CD14-positive monocyte (primary cell): ENCODE data around the gene PSD4. TPM values are rescaled to one million over a fixed set of nuclear protein-coding genes. Genes with fewer than 3 reads are reported as not detected.

Experiments used
- DNase-seq, 3 donors: peaks; one replicate each; pipeline ENCODE4 v3.0.0-alpha.2; 2011 to 2022
- H2AFZ ChIP-seq: 2 replicates; pipeline ENCODE4 v1.6.0; 2012; ENCODE audit warnings: mild to moderate bottlenecking, low read depth, low read length, inconsistent platforms; ENCODE audit not compliant: insufficient read depth, poor library complexity, severe bottlenecking
- H3K27ac ChIP-seq, 2 donors: 1 replicate in 1 of 2; 2 replicates in 1 of 2; pipeline ENCODE4 v1.5.1; 2012 to 2013; ENCODE audit warnings: low read length in 2 of 2, control low read depth in 1 of 2, inconsistent platforms in 1 of 2, low read depth in 1 of 2, mild to moderate bottlenecking in 1 of 2
- H3K27me3 ChIP-seq, 2 donors: one replicate each; pipeline versions ENCODE4 v1.6.0 to v1.6.1; 2011 to 2013; ENCODE audit warnings: low read length in 2 of 2; ENCODE audit not compliant: control insufficient read depth in 2 of 2, insufficient read depth in 2 of 2
- H3K36me3 ChIP-seq, 2 donors: replicated peaks in 1 of 2; 1 replicate in 1 of 2; 2 replicates in 1 of 2; pipeline versions ENCODE4 v1.5.1 to v1.6.1; 2012 to 2013; ENCODE audit warnings: low read length in 2 of 2, control low read depth in 1 of 2, inconsistent platforms in 1 of 2, mild to moderate bottlenecking in 1 of 2; ENCODE audit not compliant: insufficient read depth in 2 of 2, control insufficient read depth in 1 of 2
- H3K4me1 ChIP-seq, 2 donors: 1 replicate in 1 of 2; 2 replicates in 1 of 2; pipeline versions ENCODE4 v1.5.1 to v1.6.1; 2012 to 2013; ENCODE audit warnings: low read length in 2 of 2, control low read depth in 1 of 2, inconsistent platforms in 1 of 2, mild to moderate bottlenecking in 1 of 2, moderate library complexity in 1 of 2; ENCODE audit not compliant: insufficient read depth in 2 of 2, control insufficient read depth in 1 of 2
- H3K4me2 ChIP-seq: replicated peaks from 2 replicates; pipeline ENCODE3; 2012; ENCODE audit warnings: low read length, moderate library complexity, mild to moderate bottlenecking; ENCODE audit not compliant: poor library complexity, severe bottlenecking; ENCODE audit errors: extremely low read depth
- H3K4me3 ChIP-seq, 3 experiments: fragments of 200-600 bp in 1 of 3; sonication (generic) in 1 of 3; replicated peaks in 1 of 3; 1 replicate in 2 of 3; 2 replicates in 1 of 3; pipeline ENCODE4 v1.5.1; 2011 to 2013; ENCODE audit warnings: low read length in 3 of 3, mild to moderate bottlenecking in 3 of 3, control low read depth in 2 of 3, low read depth in 2 of 3, inconsistent platforms in 1 of 3, moderate library complexity in 1 of 3
- H3K79me2 ChIP-seq: 2 replicates; pipeline ENCODE4 v1.6.0; 2012; ENCODE audit warnings: mild to moderate bottlenecking, control low read depth, inconsistent platforms, low read length, moderate library complexity; ENCODE audit not compliant: insufficient read depth
- H3K9ac ChIP-seq: 2 replicates; pipeline ENCODE4 v1.6.0; 2017; ENCODE audit warnings: low read length, mild to moderate bottlenecking; ENCODE audit not compliant: insufficient read depth, poor library complexity, severe bottlenecking
- H3K9me3 ChIP-seq, 2 donors: replicated peaks in 1 of 2; 1 replicate in 1 of 2; 2 replicates in 1 of 2; pipeline versions ENCODE4 v1.5.1 to v1.6.1; 2012 to 2013; ENCODE audit warnings: low read length in 2 of 2, control low read depth in 1 of 2; ENCODE audit not compliant: control insufficient read depth in 1 of 2, insufficient read depth in 1 of 2
- H4K20me1 ChIP-seq: 2 replicates; pipeline ENCODE4 v1.6.0; 2012; ENCODE audit warnings: mild to moderate bottlenecking, low read length, control low read depth, moderate library complexity; ENCODE audit not compliant: insufficient read depth
- H3K27ac Mint-ChIP-seq, 7 donors: one replicate each; pipeline ENCODE4 v1.8.0; 2020; ENCODE audit warnings: mild to moderate bottlenecking in 7 of 7, mixed read lengths in 7 of 7, moderate library complexity in 6 of 7, inconsistent platforms in 2 of 7
- H3K27me3 Mint-ChIP-seq, 3 donors: one replicate each; pipeline ENCODE4 v1.8.0; 2021 to 2022; ENCODE audit warnings: low read depth in 3 of 3, mild to moderate bottlenecking in 3 of 3, mixed read lengths in 3 of 3, moderate library complexity in 3 of 3, inconsistent platforms in 1 of 3
- H3K36me3 Mint-ChIP-seq, 2 donors: one replicate each; pipeline ENCODE4 v1.8.0; 2020; ENCODE audit warnings: mixed read lengths in 2 of 2, inconsistent platforms in 1 of 2, mild to moderate bottlenecking in 1 of 2
- H3K4me1 Mint-ChIP-seq: one replicate; pipeline ENCODE4 v1.8.0; 2020; ENCODE audit warnings: mild to moderate bottlenecking, mixed read lengths
- H3K4me3 Mint-ChIP-seq, 2 donors: one replicate each; pipeline ENCODE4 v1.8.0; 2020; ENCODE audit warnings: mild to moderate bottlenecking in 2 of 2, mixed read lengths in 2 of 2, moderate library complexity in 1 of 2
- H3K9me3 Mint-ChIP-seq, 7 donors: one replicate each; pipeline ENCODE4 v1.8.0; 2020 to 2022; ENCODE audit warnings: mixed read lengths in 7 of 7, mild to moderate bottlenecking in 6 of 7, moderate library complexity in 6 of 7, inconsistent platforms in 2 of 7
- WGBS: methylation state at CpG from one replicate; pipeline ENCODE4 v1.1.5; 2013; ENCODE audit warnings: missing lambda C conversion rate; ENCODE audit not compliant: insufficient coverage; 5-methylcytosine and 5-hydroxymethylcytosine counted together
- intact Hi-C, 2 donors: fragments of 100-400 bp; cut with micrococcal nuclease; formaldehyde crosslinking; loops; one replicate each; pipeline versions ENCODE4 v1.15.0 to v1.15.1; 2023
- polyA plus RNA-seq, 3 donors: library from polyadenylated mRNA; depleted of rRNA in 1 of 3; unstranded in 2 of 3; stranded (reverse) in 1 of 3; fragments of 300-500 nt in 2 of 3; fragments of >200 nt in 1 of 3; fragmentation: Illumina TruSeq in 2 of 3; gene quantifications; 1 replicate in 2 of 3; 2 replicates in 1 of 3; pipeline ENCODE4 v1.2.3, GENCODE V29; 2012 to 2021
- TF ChIP-seq, protein P1 (sequence below): fragments of 200-600 bp; IDR thresholded peaks from one replicate; pipeline ENCODE4 v1.8.0; 2022; ENCODE audit warnings: antibody characterized with exemption, mild to moderate bottlenecking

The PSD4 gene
- polyA plus RNA-seq, 3 donors = 11.0 to 47.0 (median 18.2) TPM

DNA sequence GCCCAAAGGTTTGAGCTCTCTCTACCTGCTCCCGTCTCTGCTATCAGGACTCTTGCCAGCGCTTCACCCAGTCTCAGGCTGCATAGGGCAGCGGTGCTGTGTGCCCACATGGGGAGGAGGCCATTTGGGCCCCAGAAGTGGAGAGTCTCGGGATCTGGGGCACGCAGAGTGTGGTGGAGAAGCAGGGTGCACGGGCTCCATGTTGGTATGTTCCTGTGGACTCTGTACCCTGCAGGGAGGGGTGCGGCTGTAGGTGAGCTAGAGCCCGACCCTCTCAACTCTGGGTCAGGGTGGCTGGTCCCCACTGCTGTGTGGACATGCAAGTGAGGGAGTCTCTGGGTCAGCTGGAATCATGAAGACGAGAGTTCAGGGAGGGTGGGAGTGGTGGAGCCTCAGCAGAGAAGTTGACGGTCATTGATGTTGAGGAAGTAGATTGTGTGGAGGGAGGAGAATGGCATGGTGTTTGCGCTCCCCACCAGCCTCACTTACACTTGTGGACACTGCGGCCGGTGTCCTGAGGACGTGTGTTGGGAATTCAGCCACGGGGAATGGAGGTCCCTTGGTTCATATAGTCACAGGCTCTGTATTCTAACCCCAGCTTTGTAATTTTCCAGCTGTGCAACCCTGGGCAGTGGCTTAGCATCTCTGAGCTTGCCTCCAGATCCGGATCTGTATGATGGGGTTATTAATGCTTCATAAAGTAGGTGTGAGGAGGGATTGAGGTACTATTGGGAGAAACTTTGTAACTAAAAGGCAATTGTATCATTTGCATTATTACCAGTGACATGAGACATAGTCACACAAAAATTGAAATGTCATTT is 840 bp upstream of the PSD4 start:
- Histone ChIP-seq H4K20me1 (peaks cover 35% of the 10 kb centered on the region), H3K4me3 (peak overlapping the region in 1 of 3 experiments; percentile 95), H3K4me2 (peak overlapping the region; percentile 99), H3K9ac (peak overlapping the region; percentile 93), H3K4me1 (peaks cover 60 to 73% of the 10 kb centered on the region in 2 donors), H3K27ac (peak overlapping the region; percentile 96 to 97), H3K27me3 (no peaks in the 10 kb centered on the region), H2AFZ (peak overlapping the region; percentile 76), H3K36me3 (peaks cover 8 to 13% of the 10 kb centered on the region in 2 donors), H3K79me2 (peaks cover 42% of the 10 kb centered on the region), H3K9me3 (no peaks in the 10 kb centered on the region)
- no peak for DNase-seq
- peak overlapping the region; percentile 89 to 94 for H3K4me3 Mint-ChIP-seq
- peaks cover 14 to 17% of the 10 kb centered on the region in 2 donors for H3K36me3 Mint-ChIP-seq
- no peaks in the 10 kb centered on the region for H3K27me3 Mint-ChIP-seq
- peaks cover 71% of the 10 kb centered on the region for H3K4me1 Mint-ChIP-seq
- H3K9me3 Mint-ChIP-seq = peaks cover 0 to 1% (median 0%) of the 10 kb centered on the region in 7 donors
- TF ChIP-seq, protein P1, sequence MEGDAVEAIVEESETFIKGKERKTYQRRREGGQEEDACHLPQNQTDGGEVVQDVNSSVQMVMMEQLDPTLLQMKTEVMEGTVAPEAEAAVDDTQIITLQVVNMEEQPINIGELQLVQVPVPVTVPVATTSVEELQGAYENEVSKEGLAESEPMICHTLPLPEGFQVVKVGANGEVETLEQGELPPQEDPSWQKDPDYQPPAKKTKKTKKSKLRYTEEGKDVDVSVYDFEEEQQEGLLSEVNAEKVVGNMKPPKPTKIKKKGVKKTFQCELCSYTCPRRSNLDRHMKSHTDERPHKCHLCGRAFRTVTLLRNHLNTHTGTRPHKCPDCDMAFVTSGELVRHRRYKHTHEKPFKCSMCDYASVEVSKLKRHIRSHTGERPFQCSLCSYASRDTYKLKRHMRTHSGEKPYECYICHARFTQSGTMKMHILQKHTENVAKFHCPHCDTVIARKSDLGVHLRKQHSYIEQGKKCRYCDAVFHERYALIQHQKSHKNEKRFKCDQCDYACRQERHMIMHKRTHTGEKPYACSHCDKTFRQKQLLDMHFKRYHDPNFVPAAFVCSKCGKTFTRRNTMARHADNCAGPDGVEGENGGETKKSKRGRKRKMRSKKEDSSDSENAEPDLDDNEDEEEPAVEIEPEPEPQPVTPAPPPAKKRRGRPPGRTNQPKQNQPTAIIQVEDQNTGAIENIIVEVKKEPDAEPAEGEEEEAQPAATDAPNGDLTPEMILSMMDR = no peak
- intact Hi-C loops = no loop called here
- peak overlapping the region; percentile 93 to 98 (median 97) for H3K27ac Mint-ChIP-seq
- 87% methylated on average over 11 of the region's 16 CpGs for WGBS

DNA sequence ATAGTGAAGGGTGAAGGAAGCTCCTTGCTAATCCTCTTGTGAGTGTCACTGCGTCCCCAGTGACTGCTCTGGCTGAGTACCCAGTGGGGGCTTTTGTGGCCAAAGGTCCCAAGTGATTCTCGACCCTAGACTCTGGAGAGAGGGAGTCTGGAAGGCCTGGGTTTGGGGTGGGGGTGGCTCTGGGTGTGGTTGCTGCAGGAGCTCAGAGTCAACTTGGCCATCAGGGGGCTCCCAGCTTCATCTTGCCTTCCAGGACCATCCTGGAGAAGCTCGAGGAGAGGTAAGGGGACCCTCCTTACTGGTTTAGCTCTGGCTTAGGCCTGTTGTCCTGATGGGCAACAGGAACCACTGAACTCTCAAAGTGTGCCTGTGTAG is 592 bp downstream of the PSD4 start:
- H3K9ac ChIP-seq = peak overlapping the region; percentile 93

More for the DNA sequence above, 592 bp downstream of the PSD4 start:
- TF ChIP-seq, protein P1 = no peak
- H3K36me3 ChIP-seq = peaks cover 8 to 28% of the 10 kb centered on the region in 2 donors
- Mint-ChIP-seq H3K27ac (peak overlapping the region; percentile 93 to 98 (median 97)), H3K9me3 (peaks cover 0 to 1% (median 0%) of the 10 kb centered on the region in 7 donors), H3K27me3 (no peaks in the 10 kb centered on the region), H3K4me3 (peak overlapping the region; percentile 89 to 94), H3K36me3 (peaks cover 26 to 30% of the 10 kb centered on the region in 2 donors), H3K4me1 (peaks cover 71% of the 10 kb centered on the region)
- H3K4me3 ChIP-seq = peak overlapping the region; percentile 56 to 95 (median 77)
- peak overlapping the region; percentile 76 for H2AFZ ChIP-seq
- intact Hi-C loops = no loop called here
- DNase-seq = no peak
- peaks cover 60 to 77% of the 10 kb centered on the region in 2 donors for H3K4me1 ChIP-seq
- H3K79me2 ChIP-seq = peaks cover 56% of the 10 kb centered on the region
- no peaks in the 10 kb centered on the region for H3K27me3 ChIP-seq
- peaks cover 49% of the 10 kb centered on the region for H4K20me1 ChIP-seq
- H3K9me3 ChIP-seq = no peaks in the 10 kb centered on the region
- H3K27ac ChIP-seq = peak overlapping the region; percentile 96 to 97
- H3K4me2 ChIP-seq = peak overlapping the region; percentile 99
- WGBS = 0% methylated on average over 3 of the region's 3 CpGs
